SK-N-SH treated with all-trans-retinoic acid at 6 μM for 48 hours (cell line): Measurements from ENCODE around the gene ADGRG6.

Source experiments
- ATAC-seq: fragments of 200-7000 bp; cut with Tn5 transposase; 3 replicates; pipeline ENCODE4 v1.9.1; 2020; ENCODE audit warnings: mild to moderate bottlenecking, moderate library complexity
- ARNTL ChIP-seq: fragments of 450-650 bp; formaldehyde crosslinking; IDR thresholded peaks from 2 replicates; pipeline ENCODE4 v1.5.0; 2020; ENCODE audit warnings: low read depth, mild to moderate bottlenecking, moderate library complexity, borderline replicate concordance
- BACH2 ChIP-seq: fragments of 250-450 bp; sonication (Bioruptor Pico); IDR thresholded peaks from 2 replicates; pipeline ENCODE4 v1.9.0; 2021; ENCODE audit warnings: mild to moderate bottlenecking, borderline replicate concordance
- CSDC2 ChIP-seq: fragments of 250-450 bp; sonication (Bioruptor Pico); IDR thresholded peaks from 2 replicates; pipeline ENCODE4 v1.5.0; 2020; ENCODE audit warnings: mild to moderate bottlenecking, moderate library complexity
- ESRRG ChIP-seq: fragments of 250-450 bp; sonication (Bioruptor Pico); IDR thresholded peaks from 2 replicates; pipeline ENCODE4 v1.6.1; 2021; ENCODE audit warnings: mild to moderate bottlenecking
- GLIS3 ChIP-seq: fragments of 250-450 bp; sonication (Bioruptor Pico); IDR thresholded peaks from 2 replicates; pipeline ENCODE4 v1.5.0; 2020; ENCODE audit warnings: mild to moderate bottlenecking, moderate library complexity
- OSR1 ChIP-seq: fragments of 250-450 bp; sonication (Bioruptor Pico); IDR thresholded peaks from 2 replicates; pipeline ENCODE4 v1.8.0; 2022; ENCODE audit warnings: moderate library complexity, mild to moderate bottlenecking, inconsistent platforms
- PPARA ChIP-seq: fragments of 250-450 bp; sonication (Bioruptor Pico); IDR thresholded peaks from 2 replicates; pipeline ENCODE4 v1.5.0; 2020; ENCODE audit warnings: mild to moderate bottlenecking, borderline replicate concordance
- RARB ChIP-seq: fragments of 250-450 bp; sonication (Bioruptor Pico); IDR thresholded peaks from 2 replicates; pipeline ENCODE4 v1.8.0; 2021; ENCODE audit warnings: mild to moderate bottlenecking, moderate library complexity
- SNAI2 ChIP-seq: fragments of 250-450 bp; sonication (Bioruptor Pico); IDR thresholded peaks from 2 replicates; pipeline ENCODE4 v1.5.0; 2020; ENCODE audit warnings: mild to moderate bottlenecking, moderate library complexity
- TCF4 ChIP-seq: fragments of 250-450 bp; sonication (Bioruptor Pico); IDR thresholded peaks from 2 replicates; pipeline ENCODE4 v1.8.0; 2021; ENCODE audit warnings: mild to moderate bottlenecking, moderate library complexity, borderline replicate concordance
- TOX ChIP-seq: fragments of 250-450 bp; sonication (Bioruptor Pico); IDR thresholded peaks from 2 replicates; pipeline ENCODE4 v1.8.0; 2021; ENCODE audit warnings: mild to moderate bottlenecking, moderate library complexity, borderline replicate concordance
- ZC3H10 ChIP-seq: fragments of 250-450 bp; sonication (Bioruptor Pico); IDR thresholded peaks from 2 replicates; pipeline ENCODE4 v1.5.1; 2021; ENCODE audit warnings: mild to moderate bottlenecking, moderate library complexity
- ZFP3 ChIP-seq: fragments of 250-450 bp; sonication (Bioruptor Pico); IDR thresholded peaks from 2 replicates; pipeline ENCODE4 v1.5.0; 2020; ENCODE audit warnings: mild to moderate bottlenecking, moderate library complexity
- ZFP30 ChIP-seq: fragments of 450-650 bp; formaldehyde crosslinking; IDR thresholded peaks from 2 replicates; pipeline ENCODE4 v1.5.0; 2022; ENCODE audit warnings: mild to moderate bottlenecking, moderate library complexity
- ZNF565 ChIP-seq: fragments of 450-650 bp; formaldehyde crosslinking; conservative IDR thresholded peaks from 2 replicates; pipeline ENCODE4 v1.5.0; 2020; ENCODE audit warnings: low read depth, mild to moderate bottlenecking, moderate library complexity
- ZNF70 ChIP-seq: fragments of 450-650 bp; formaldehyde crosslinking; IDR thresholded peaks from 2 replicates; pipeline ENCODE4 v1.5.0; 2020; ENCODE audit warnings: mild to moderate bottlenecking, moderate library complexity
- ZNF8 ChIP-seq: fragments of 450-650 bp; formaldehyde crosslinking; IDR thresholded peaks from 2 replicates; pipeline ENCODE4 v1.5.0; 2020; ENCODE audit warnings: mild to moderate bottlenecking, moderate library complexity
- TF ChIP-seq, protein P1 (sequence below): fragments of 250-450 bp; sonication (Bioruptor Pico); IDR thresholded peaks from 2 replicates; pipeline ENCODE4 v1.8.0; 2021; ENCODE audit warnings: low read depth, mild to moderate bottlenecking, moderate library complexity, borderline replicate concordance
- TF ChIP-seq, protein P2 (sequence below): fragments of 250-450 bp; sonication (Bioruptor Pico); IDR thresholded peaks from 2 replicates; pipeline ENCODE4 v1.5.1; 2020; ENCODE audit warnings: low read depth, mild to moderate bottlenecking, moderate library complexity
- TF ChIP-seq, protein P3 (sequence below): fragments of 250-450 bp; sonication (Bioruptor Pico); IDR thresholded peaks from 2 replicates; pipeline ENCODE4 v1.5.1; 2021; ENCODE audit warnings: mild to moderate bottlenecking, moderate library complexity
- TF ChIP-seq, protein P4 (sequence below): fragments of 250-450 bp; sonication (Bioruptor Pico); IDR thresholded peaks from 2 replicates; pipeline ENCODE4 v1.5.0; 2020; ENCODE audit warnings: mild to moderate bottlenecking, moderate library complexity

The ADGRG6 gene

DNA sequence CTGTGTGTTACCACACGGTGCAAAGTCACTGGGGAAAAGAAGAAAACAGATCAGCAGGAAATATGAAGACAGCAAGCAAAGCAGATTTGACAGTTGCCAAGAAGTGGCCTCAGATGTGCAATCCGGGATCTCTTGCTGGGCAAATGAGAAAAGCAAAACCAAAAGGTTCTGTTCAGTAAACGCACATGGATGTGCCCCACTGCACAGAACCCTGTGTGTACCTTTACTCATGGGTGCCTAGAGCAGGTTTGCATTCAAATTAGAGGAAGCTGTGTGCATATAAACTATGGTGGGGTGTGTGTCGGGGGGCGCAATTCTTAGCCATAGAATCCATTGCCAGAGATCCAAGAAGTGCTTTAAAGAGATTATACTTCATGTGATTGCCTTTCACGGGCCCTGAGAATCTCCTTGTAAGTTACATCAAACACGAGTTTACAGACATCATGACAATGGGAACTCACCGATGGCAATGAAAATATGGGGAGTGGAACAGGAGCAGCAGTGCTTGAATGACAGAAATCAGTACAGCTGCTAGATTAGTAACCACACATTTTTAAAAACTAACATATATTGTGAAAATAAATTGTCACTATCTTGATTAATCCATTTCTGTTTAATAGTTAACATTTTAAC lies 154.3 kb downstream of the ADGRG6 start:
- no peak for ATAC-seq
- no peak for TF ChIP-seq ZFP3 (CRISPR knock-in tag)
- no peak for TF ChIP-seq GLIS3
- TF ChIP-seq TOX (CRISPR knock-in tag) = no peak
- TF ChIP-seq ZC3H10 (CRISPR knock-in tag) = no peak

DNA sequence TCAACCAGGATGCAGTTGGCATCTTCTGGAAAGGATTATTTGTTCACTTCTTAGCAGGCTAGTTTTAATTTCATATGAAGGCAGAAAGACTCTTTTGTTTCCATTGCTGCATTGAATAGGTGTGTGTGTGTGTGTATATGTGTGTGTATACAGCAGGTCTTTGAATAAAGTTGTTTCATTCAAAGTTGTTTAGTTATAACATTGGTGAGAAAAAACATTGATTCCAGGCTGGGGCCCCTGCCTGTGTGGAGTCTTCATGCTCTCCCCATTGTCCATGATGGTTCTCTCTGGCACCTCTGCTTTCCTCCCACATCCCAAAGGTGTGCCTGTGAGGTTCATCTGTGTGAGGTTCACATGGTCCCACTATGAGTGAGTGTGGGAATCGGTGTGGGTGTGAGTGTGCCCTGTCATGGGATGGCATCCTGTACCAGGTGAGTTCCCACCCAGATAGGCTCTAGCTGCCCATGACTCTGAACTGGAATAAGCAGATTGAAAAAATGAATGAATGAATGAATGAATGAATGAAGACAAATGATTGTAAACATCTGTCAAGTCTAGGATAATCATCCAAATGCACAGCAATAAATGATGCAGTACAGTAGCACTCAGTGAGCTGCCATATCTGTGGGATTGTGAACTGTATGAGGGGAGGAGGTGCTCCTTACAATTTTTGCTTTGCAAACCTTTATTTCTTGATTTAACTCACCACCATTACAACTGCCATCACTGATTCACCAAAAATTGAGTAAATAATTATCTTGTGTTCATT lies 156.0 kb downstream of the ADGRG6 start:
- no peak for TF ChIP-seq SNAI2 (CRISPR knock-in tag)
- TF ChIP-seq, all 23 proteins: peak for 0
- ATAC-seq = no peak

DNA sequence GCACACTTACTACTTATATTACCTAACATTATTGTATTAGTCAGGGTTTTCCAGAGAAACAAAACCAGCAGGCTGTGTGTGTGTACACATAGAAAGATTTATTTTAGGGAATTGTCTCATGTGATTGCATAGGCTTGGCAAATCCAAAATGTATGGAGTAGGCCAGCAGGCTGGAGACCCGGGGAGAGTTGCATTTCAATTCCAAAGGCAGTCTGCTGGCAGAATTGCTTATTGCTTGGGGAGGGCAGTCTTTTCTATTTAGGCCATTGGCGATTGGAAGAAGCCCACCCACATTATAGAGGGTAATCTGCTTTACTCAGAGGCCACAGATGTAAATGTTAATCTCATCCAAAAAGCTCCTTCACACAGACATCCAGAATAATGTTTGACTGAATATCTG lies 157.0 kb downstream of the ADGRG6 start:
- ATAC-seq = no peak
- TF ChIP-seq ARNTL (CRISPR knock-in tag) (no peak), RARB (CRISPR knock-in tag) (no peak)

DNA sequence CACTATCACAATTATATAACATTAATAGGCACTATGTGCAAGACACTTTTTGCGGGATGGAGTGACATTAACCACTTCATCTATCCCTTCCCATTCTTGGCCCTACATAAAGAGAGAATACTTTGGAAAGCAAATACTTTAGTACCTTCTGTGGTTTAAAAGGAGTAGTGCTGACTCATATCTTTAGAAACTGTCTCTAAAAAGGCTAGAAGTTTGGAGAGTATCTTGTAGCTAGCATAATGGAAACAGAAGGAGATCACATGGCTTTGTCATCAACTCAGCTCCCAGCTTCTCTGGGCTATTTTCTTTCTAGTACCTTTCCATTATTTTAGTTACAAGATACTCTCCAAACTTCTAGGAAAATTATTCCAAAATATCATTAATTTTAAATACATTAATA lies 157.5 kb downstream of the ADGRG6 start:
- TF ChIP-seq TOX (CRISPR knock-in tag) (no peak), ZFP30 (no peak), GLIS3 (no peak), ARNTL (CRISPR knock-in tag) (no peak), ZNF565 (CRISPR knock-in tag) (no peak), ZNF70 (no peak), PPARA (CRISPR knock-in tag) (no peak), RARB (CRISPR knock-in tag) (no peak)
- TF ChIP-seq, protein P1, sequence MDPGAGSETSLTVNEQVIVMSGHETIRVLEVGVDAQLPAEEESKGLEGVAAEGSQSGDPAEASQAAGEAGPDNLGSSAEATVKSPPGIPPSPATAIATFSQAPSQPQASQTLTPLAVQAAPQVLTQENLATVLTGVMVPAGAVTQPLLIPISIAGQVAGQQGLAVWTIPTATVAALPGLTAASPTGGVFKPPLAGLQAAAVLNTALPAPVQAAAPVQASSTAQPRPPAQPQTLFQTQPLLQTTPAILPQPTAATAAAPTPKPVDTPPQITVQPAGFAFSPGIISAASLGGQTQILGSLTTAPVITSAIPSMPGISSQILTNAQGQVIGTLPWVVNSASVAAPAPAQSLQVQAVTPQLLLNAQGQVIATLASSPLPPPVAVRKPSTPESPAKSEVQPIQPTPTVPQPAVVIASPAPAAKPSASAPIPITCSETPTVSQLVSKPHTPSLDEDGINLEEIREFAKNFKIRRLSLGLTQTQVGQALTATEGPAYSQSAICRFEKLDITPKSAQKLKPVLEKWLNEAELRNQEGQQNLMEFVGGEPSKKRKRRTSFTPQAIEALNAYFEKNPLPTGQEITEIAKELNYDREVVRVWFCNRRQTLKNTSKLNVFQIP (CRISPR knock-in tag) = no peak
- 0 out of 3 replicates have a peak, but pooled peaks have one; percentile 7 for ATAC-seq

DNA sequence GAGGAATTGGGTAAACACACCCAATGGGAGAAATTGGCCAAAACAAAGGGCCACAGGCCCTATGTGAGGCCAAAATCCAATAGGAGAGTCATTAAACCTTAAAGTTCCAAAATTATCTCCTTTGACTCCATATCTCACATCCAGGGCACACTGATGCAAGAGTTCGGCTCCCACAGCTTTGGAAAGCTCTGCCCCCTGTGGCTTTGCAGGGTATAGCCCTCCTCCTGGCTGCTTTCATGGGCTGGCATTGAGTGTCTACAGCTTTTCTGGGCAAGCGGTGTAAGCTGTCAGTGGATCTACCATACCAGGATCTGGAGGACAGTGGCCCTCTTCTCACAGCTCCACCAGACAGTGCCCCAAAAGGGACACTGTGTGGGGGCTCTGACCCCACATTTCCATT lies 160.5 kb downstream of the ADGRG6 start:
- ATAC-seq = peak; percentile 45
- TF ChIP-seq OSR1 (CRISPR knock-in tag) (no peak), ZNF8 (CRISPR knock-in tag) (no peak), ZFP3 (CRISPR knock-in tag) (no peak), ESRRG (CRISPR knock-in tag) (no peak), RARB (CRISPR knock-in tag) (no peak), TCF4 (CRISPR knock-in tag) (no peak), ZFP30 (no peak), GLIS3 (no peak), BACH2 (CRISPR knock-in tag) (no peak), ZNF70 (no peak), ARNTL (CRISPR knock-in tag) (no peak), CSDC2 (CRISPR knock-in tag) (no peak), SNAI2 (CRISPR knock-in tag) (no peak)
- TF ChIP-seq, protein P2, sequence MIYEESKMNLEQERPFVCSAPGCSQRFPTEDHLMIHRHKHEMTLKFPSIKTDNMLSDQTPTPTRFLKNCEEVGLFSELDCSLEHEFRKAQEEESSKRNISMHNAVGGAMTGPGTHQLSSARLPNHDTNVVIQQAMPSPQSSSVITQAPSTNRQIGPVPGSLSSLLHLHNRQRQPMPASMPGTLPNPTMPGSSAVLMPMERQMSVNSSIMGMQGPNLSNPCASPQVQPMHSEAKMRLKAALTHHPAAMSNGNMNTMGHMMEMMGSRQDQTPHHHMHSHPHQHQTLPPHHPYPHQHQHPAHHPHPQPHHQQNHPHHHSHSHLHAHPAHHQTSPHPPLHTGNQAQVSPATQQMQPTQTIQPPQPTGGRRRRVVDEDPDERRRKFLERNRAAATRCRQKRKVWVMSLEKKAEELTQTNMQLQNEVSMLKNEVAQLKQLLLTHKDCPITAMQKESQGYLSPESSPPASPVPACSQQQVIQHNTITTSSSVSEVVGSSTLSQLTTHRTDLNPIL = no peak
- TF ChIP-seq, protein P3, sequence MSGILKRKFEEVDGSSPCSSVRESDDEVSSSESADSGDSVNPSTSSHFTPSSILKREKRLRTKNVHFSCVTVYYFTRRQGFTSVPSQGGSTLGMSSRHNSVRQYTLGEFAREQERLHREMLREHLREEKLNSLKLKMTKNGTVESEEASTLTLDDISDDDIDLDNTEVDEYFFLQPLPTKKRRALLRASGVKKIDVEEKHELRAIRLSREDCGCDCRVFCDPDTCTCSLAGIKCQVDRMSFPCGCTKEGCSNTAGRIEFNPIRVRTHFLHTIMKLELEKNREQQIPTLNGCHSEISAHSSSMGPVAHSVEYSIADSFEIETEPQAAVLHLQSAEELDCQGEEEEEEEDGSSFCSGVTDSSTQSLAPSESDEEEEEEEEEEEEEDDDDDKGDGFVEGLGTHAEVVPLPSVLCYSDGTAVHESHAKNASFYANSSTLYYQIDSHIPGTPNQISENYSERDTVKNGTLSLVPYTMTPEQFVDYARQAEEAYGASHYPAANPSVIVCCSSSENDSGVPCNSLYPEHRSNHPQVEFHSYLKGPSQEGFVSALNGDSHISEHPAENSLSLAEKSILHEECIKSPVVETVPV (CRISPR knock-in tag) = no peak
- TF ChIP-seq, protein P4, sequence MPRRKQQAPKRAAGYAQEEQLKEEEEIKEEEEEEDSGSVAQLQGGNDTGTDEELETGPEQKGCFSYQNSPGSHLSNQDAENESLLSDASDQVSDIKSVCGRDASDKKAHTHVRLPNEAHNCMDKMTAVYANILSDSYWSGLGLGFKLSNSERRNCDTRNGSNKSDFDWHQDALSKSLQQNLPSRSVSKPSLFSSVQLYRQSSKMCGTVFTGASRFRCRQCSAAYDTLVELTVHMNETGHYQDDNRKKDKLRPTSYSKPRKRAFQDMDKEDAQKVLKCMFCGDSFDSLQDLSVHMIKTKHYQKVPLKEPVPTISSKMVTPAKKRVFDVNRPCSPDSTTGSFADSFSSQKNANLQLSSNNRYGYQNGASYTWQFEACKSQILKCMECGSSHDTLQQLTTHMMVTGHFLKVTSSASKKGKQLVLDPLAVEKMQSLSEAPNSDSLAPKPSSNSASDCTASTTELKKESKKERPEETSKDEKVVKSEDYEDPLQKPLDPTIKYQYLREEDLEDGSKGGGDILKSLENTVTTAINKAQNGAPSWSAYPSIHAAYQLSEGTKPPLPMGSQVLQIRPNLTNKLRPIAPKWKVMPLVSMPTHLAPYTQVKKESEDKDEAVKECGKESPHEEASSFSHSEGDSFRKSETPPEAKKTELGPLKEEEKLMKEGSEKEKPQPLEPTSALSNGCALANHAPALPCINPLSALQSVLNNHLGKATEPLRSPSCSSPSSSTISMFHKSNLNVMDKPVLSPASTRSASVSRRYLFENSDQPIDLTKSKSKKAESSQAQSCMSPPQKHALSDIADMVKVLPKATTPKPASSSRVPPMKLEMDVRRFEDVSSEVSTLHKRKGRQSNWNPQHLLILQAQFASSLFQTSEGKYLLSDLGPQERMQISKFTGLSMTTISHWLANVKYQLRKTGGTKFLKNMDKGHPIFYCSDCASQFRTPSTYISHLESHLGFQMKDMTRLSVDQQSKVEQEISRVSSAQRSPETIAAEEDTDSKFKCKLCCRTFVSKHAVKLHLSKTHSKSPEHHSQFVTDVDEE = no peak
